Subcutaneous abdominal adipose tissue (tissue), 5 donors: ENCODE measurements around the gene MMP21.

Source experiments
- H3K27ac ChIP-seq: one replicate; pipeline ENCODE4 v1.7.0; 2013; ENCODE audit warnings: low read depth, mild to moderate bottlenecking, inconsistent platforms, low read length, moderate library complexity
- H3K27me3 ChIP-seq, 5 donors: one replicate each; pipeline ENCODE4 v1.7.0; 2013; ENCODE audit warnings: low read length in 5 of 5, inconsistent platforms in 1 of 5; ENCODE audit not compliant: control insufficient read depth in 5 of 5, insufficient read depth in 4 of 5
- H3K36me3 ChIP-seq, 5 donors: one replicate each; pipeline ENCODE4 v1.7.0; 2013; ENCODE audit warnings: low read length in 5 of 5; ENCODE audit not compliant: control insufficient read depth in 5 of 5, insufficient read depth in 5 of 5
- H3K4me1 ChIP-seq, 5 donors: one replicate each; pipeline ENCODE4 v1.7.0; 2013; ENCODE audit warnings: low read length in 5 of 5, mild to moderate bottlenecking in 3 of 5, moderate library complexity in 1 of 5; ENCODE audit not compliant: control insufficient read depth in 5 of 5, insufficient read depth in 5 of 5
- H3K4me3 ChIP-seq, 5 donors: one replicate each; pipeline ENCODE4 v1.7.0; 2013; ENCODE audit warnings: low read length in 5 of 5, low read depth in 1 of 5
- H3K9ac ChIP-seq, 5 donors: one replicate each; pipeline ENCODE4 v1.7.0; 2013; ENCODE audit warnings: low read length in 5 of 5, mild to moderate bottlenecking in 4 of 5, moderate library complexity in 3 of 5
- H3K9me3 ChIP-seq, 5 donors: one replicate each; pipeline ENCODE4 v1.7.0; 2013; ENCODE audit warnings: low read length in 5 of 5; ENCODE audit not compliant: control insufficient read depth in 5 of 5
- donor health status: healthy.
- donor health status: healthy.
- donor health status: healthy.
- donor health status: healthy.
- donor health status: healthy.

The MMP21 gene

DNA sequence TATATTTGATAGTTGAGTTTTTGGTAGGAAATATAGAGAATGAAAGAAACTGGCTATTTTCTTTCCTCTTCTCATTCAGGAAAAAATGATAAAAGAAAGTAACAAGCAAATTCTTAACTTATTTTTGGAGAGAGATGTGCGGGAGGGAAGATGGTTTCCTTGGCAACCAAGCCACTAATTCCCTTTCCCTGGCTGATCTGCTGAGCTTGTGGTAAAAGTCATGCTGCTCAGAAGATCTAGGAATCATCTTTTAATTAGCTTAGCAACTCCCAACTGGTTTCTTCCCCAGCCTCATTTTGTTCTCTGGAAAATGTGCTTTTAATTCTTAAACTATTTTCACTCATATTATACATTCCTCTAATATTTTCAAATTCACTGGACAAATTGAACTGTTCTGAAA is 35.6 kb upstream of the MMP21 start:
- Histone ChIP-seq H3K4me1 (peaks cover 0 to 10% (median 3%) of the 10 kb centered on the region in 5 donors), H3K27me3 (no peaks in the 10 kb centered on the region), H3K27ac (no peak overlapping the region), H3K9ac (no peak overlapping the region), H3K4me3 (no peak overlapping the region), H3K36me3 (peaks cover 32 to 72% (median 59%) of the 10 kb centered on the region in 5 donors), H3K9me3 (no peaks in the 10 kb centered on the region)

GRCh38 chr10:125808047-125808446 is 32.4 kb upstream of the MMP21 start:
- Histone ChIP-seq H3K36me3 (peaks cover 27 to 62% (median 48%) of the 10 kb centered on the region in 5 donors), H3K27me3 (no peaks in the 10 kb centered on the region), H3K4me1 (peaks cover 0 to 15% (median 8%) of the 10 kb centered on the region in 5 donors), H3K27ac (no peak overlapping the region), H3K4me3 (no peak overlapping the region), H3K9ac (no peak overlapping the region), H3K9me3 (no peaks in the 10 kb centered on the region)

DNA sequence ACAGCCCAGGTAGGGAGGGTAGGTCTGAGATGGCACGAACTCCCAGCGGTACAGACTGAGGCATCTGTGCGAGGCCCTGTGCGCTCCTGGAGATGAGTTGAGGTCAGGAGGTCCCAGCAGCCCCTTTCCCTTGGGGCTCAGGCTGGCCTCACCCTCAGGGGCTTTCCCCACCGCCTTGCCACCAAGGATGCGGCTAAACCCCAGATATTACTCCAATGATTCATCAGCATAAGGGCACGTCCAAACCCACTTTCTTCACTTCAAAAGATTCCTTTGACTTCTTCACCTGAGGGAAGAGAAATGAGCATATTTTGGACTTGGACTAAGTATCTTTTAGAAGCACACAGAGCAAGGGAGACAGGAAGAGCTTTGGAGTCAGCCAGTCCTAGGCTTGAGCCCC is 27.1 kb upstream of the MMP21 start:
- no peak overlapping the region for H3K4me3 ChIP-seq
- no peak overlapping the region for H3K27ac ChIP-seq
- H3K36me3 ChIP-seq: peaks cover 22 to 69% (median 46%) of the 10 kb centered on the region in 5 donors

DNA sequence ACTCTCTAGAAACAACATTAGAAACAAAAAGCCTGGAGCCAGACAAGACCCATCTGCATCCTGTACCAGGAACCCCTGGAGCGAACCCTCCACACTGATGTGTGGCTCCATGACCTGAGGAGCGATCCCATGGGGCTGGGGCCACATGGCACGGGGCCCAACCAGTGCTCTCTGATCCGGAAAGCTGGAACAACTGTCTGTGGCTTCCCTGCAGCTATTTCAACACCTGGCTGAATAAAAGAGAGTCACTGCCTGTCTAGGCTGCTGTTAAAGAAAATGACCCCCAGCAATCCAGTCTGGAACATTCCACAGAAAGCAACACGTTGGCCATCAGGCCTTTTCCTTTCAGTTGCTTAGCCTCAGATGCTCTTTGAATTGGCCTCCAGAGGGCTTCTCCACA is 26.5 kb upstream of the MMP21 start:
- peaks cover 18 to 70% (median 46%) of the 10 kb centered on the region in 5 donors for H3K36me3 ChIP-seq
- H3K4me3 ChIP-seq: no peak overlapping the region
- no peaks in the 10 kb centered on the region for H3K9me3 ChIP-seq
- H3K27ac ChIP-seq: no peak overlapping the region
- H3K27me3 ChIP-seq: no peaks in the 10 kb centered on the region
- peaks cover 0 to 12% (median 5%) of the 10 kb centered on the region in 5 donors for H3K4me1 ChIP-seq
- no peak overlapping the region for H3K9ac ChIP-seq

More for the DNA sequence above, 27.1 kb upstream of the MMP21 start:
- H3K9me3 ChIP-seq: no peaks in the 10 kb centered on the region
- no peaks in the 10 kb centered on the region for H3K27me3 ChIP-seq
- H3K4me1 ChIP-seq: peaks cover 0 to 15% (median 5%) of the 10 kb centered on the region in 5 donors
- no peak overlapping the region for H3K9ac ChIP-seq

DNA sequence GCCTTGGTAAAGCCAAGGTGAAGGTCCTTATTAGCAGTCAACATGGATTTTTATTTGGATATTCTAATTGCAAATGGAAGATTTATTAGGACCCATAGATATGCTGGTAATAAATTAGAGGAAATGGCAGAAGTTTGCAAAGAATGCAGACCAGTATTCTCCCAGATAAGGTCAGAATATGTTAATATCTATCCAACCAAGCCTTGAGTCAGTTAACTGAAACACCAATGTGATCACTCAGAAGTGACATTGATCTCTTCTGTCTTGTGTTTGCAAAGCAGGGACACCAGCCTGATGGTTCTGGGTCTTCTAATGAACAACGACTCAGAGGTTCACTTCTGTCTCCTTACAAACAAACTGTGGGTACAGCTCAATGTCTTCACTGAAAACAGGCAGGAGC is 26.0 kb upstream of the MMP21 start:
- H3K36me3 ChIP-seq: peaks cover 16 to 68% (median 43%) of the 10 kb centered on the region in 5 donors
- no peak overlapping the region for H3K27ac ChIP-seq
- H3K9me3 ChIP-seq: no peaks in the 10 kb centered on the region
- no peak overlapping the region for H3K9ac ChIP-seq
- H3K4me1 ChIP-seq: peaks cover 0 to 8% (median 5%) of the 10 kb centered on the region in 5 donors
- H3K4me3 ChIP-seq: no peak overlapping the region
- H3K27me3 ChIP-seq: no peaks in the 10 kb centered on the region

GRCh38 chr10:125799451-125800182 is 24.0 kb upstream of the MMP21 start:
- peaks cover 0 to 8% (median 0%) of the 10 kb centered on the region in 5 donors for H3K4me1 ChIP-seq
- H3K27me3 ChIP-seq: no peaks in the 10 kb centered on the region
- no peaks in the 10 kb centered on the region for H3K9me3 ChIP-seq
- H3K4me3 ChIP-seq: no peak overlapping the region
- no peak overlapping the region for H3K9ac ChIP-seq
- H3K27ac ChIP-seq: no peak overlapping the region
- peaks cover 9 to 68% (median 42%) of the 10 kb centered on the region in 5 donors for H3K36me3 ChIP-seq

GRCh38 chr10:125797994-125798662 is 22.5 kb upstream of the MMP21 start:
- Histone ChIP-seq H3K27me3 (no peaks in the 10 kb centered on the region), H3K4me3 (no peak overlapping the region), H3K9ac (no peak overlapping the region), H3K4me1 (no peaks in the 10 kb centered on the region), H3K36me3 (peaks cover 9 to 81% (median 48%) of the 10 kb centered on the region in 5 donors), H3K9me3 (no peaks in the 10 kb centered on the region), H3K27ac (no peak overlapping the region)

GRCh38 chr10:125797424-125797823 is 21.8 kb upstream of the MMP21 start:
- Histone ChIP-seq H3K27me3 (no peaks in the 10 kb centered on the region), H3K9ac (no peak overlapping the region), H3K27ac (no peak overlapping the region), H3K36me3 (peaks cover 9 to 81% (median 50%) of the 10 kb centered on the region in 5 donors), H3K4me1 (no peaks in the 10 kb centered on the region), H3K4me3 (no peak overlapping the region), H3K9me3 (no peaks in the 10 kb centered on the region)

DNA sequence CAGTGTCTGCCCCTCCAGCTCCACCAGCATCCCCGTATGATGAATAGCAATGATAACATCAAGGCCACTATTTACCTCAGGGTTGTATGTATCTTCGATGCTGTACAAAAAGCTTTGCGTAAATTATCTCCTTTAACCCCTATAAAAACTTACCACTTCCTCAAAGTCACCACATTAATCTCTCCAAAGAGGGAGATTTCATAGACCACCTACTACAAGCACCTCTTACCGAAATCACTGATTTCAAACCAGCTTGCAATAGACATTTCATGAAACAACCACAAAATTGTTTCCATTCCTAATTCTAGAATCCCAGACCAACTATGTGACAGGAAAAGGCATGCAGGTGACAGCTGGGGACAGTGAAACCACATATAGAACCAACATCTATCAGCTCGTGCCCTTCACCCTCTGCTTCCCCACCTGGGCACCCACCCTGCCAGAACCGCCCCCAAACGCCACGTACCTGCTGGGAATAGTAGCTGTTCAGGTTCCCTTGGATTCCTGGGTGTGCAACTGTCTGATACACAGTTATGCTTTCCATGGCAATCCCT is 20.1 kb upstream of the MMP21 start:
- Histone ChIP-seq H3K36me3 (peaks cover 8 to 78% (median 58%) of the 10 kb centered on the region in 5 donors), H3K9me3 (no peaks in the 10 kb centered on the region), H3K4me3 (no peak overlapping the region), H3K9ac (no peak overlapping the region), H3K27me3 (no peaks in the 10 kb centered on the region), H3K27ac (no peak overlapping the region), H3K4me1 (no peaks in the 10 kb centered on the region)

DNA sequence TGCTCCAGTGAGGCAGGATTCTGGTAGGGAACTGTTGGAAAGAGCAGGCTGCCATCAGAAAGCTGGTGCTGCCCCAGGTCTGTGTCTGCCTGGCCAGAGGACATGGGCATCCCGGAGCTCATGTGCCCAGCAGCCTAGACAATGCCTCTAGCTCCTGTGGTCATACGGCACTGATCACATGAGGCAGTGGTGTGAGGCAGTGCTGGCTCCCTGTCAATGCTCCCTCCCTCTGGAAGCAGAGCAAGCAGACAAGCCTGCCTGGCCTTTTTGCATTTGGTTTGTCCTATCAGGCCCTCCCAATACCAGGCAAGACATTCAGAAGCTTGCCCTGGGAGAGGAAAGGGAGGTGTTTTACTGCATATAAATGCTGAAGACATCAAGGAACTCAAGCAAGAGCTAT is 19.5 kb upstream of the MMP21 start:
- H3K27me3 ChIP-seq: no peaks in the 10 kb centered on the region
- no peak overlapping the region for H3K9ac ChIP-seq
- H3K4me1 ChIP-seq: no peaks in the 10 kb centered on the region
- H3K36me3 ChIP-seq: peaks cover 8 to 75% (median 58%) of the 10 kb centered on the region in 5 donors
- no peak overlapping the region for H3K27ac ChIP-seq
- H3K4me3 ChIP-seq: no peak overlapping the region
- H3K9me3 ChIP-seq: no peaks in the 10 kb centered on the region
